Esophagus muscularis mucosa (tissue), 4 donors: ENCODE data around the gene STRAP. TPM values are rescaled to one million over a fixed set of nuclear protein-coding genes. Genes with fewer than 3 reads are reported as not detected.

Experiments used
- DNase-seq: peaks from one replicate; pipeline ENCODE4 v3.0.0-alpha.2; 2017; ENCODE audit errors: extremely low spot score
- H3K27ac ChIP-seq, 4 donors: fragments of 200-600 bp; sonication (generic); replicated peaks in 1 of 4; 1 replicate in 3 of 4; 2 replicates in 1 of 4; pipeline ENCODE4 v1.5.1; 2016 to 2019; ENCODE audit warnings: mild to moderate bottlenecking in 1 of 4
- H3K27me3 ChIP-seq, 4 donors: fragments of 200-600 bp; sonication (generic); one replicate each; pipeline versions ENCODE4 v1.5.1 to v1.6.0; 2016 to 2019
- H3K36me3 ChIP-seq, 4 donors: fragments of 200-600 bp; sonication (generic); one replicate each; pipeline ENCODE4 v1.5.1; 2016 to 2019
- H3K4me1 ChIP-seq, 4 donors: fragments of 200-600 bp; sonication (generic); one replicate each; pipeline ENCODE4 v1.5.1; 2016 to 2019
- H3K4me3 ChIP-seq, 4 donors: fragments of 200-600 bp; sonication (generic); 1 replicate in 2 of 4; 2 replicates in 2 of 4; pipeline ENCODE4 v1.5.1; 2016 to 2019; ENCODE audit warnings: mild to moderate bottlenecking in 4 of 4, moderate library complexity in 1 of 4
- H3K9me3 ChIP-seq, 4 donors: fragments of 200-600 bp; sonication (generic); 1 replicate in 3 of 4; 2 replicates in 1 of 4; pipeline ENCODE4 v1.5.1; 2016 to 2019
- CTCF ChIP-seq, 3 experiments: fragments of 200-600 bp in 2 of 3; fragments of 450-650 bp in 1 of 3; sonication (generic) in 2 of 3; IDR thresholded peaks; one replicate each; pipeline ENCODE4 v1.5.1; 2017 to 2019; ENCODE audit warnings: antibody characterized with exemption in 3 of 3, mild to moderate bottlenecking in 2 of 3, moderate library complexity in 1 of 3
- EP300 ChIP-seq: sonication (generic); formaldehyde crosslinking; IDR thresholded peaks from one replicate; pipeline ENCODE4 v1.6.1; 2017; ENCODE audit warnings: antibody characterized with exemption
- POLR2A ChIP-seq: fragments of 450-650 bp; IDR thresholded peaks from one replicate; pipeline ENCODE4 v1.6.1; 2017; ENCODE audit warnings: antibody characterized with exemption, moderate library complexity, mild to moderate bottlenecking, low read depth
- POLR2AphosphoS5 ChIP-seq, 2 donors: sonication (generic); formaldehyde crosslinking; IDR thresholded peaks; one replicate each; pipeline ENCODE4 v1.6.1; 2017; ENCODE audit warnings: antibody characterized with exemption in 2 of 2
- WGBS: methylation state at CpG from one replicate; pipeline ENCODE4 v1.1.5; 2018; 5-methylcytosine and 5-hydroxymethylcytosine counted together
- intact Hi-C: fragments of 100-400 bp; cut with DNase I; formaldehyde crosslinking; loops from one replicate; pipeline ENCODE4 v1.15.1; 2023
- total RNA-seq, 4 donors: library from RNA; depleted of rRNA; stranded (reverse); fragments of >200 nt; gene quantifications; one replicate each; pipeline versions ENCODE4 v1.1.0 to v1.2.1, GENCODE V29; 2016

The STRAP gene
- total RNA-seq, 4 donors from 2014 or later, result 63.9 to 78.5 (median 74.0) TPM

GRCh38 chr12:15839682-15840081, 42.5 kb upstream of the STRAP start:
- no peak overlapping the region for H3K4me3 ChIP-seq
- intact Hi-C loops, result no loop called here
- no peaks in the 10 kb centered on the region for H3K36me3 ChIP-seq
- no peak for DNase-seq
- peaks cover 0 to 3% (median 0%) of the 10 kb centered on the region in 4 donors for H3K4me1 ChIP-seq
- no peak overlapping the region for H3K27ac ChIP-seq
- TF ChIP-seq CTCF (IDR thresholded peaks at IDR 0.05) (no peak), POLR2A (no peak), POLR2AphosphoS5 (IDR thresholded peaks at IDR 0.05) (no peak), EP300 (no peak)
- no peaks in the 10 kb centered on the region for H3K27me3 ChIP-seq
- no peaks in the 10 kb centered on the region for H3K9me3 ChIP-seq

GRCh38 chr12:15842108-15842507, 40.1 kb upstream of the STRAP start:
- Histone ChIP-seq H3K4me1 (peaks cover 0 to 3% (median 0%) of the 10 kb centered on the region in 4 donors), H3K4me3 (no peak overlapping the region), H3K27ac (no peak overlapping the region), H3K9me3 (no peaks in the 10 kb centered on the region), H3K27me3 (no peaks in the 10 kb centered on the region), H3K36me3 (no peaks in the 10 kb centered on the region)
- intact Hi-C loops, result no loop called here
- WGBS, result 91% methylated on average over 3 of the region's 3 CpGs
- no peak for DNase-seq
- TF ChIP-seq POLR2AphosphoS5 (IDR thresholded peaks at IDR 0.05) (no peak), EP300 (no peak), POLR2A (no peak), CTCF (IDR thresholded peaks at IDR 0.05) (no peak)

DNA sequence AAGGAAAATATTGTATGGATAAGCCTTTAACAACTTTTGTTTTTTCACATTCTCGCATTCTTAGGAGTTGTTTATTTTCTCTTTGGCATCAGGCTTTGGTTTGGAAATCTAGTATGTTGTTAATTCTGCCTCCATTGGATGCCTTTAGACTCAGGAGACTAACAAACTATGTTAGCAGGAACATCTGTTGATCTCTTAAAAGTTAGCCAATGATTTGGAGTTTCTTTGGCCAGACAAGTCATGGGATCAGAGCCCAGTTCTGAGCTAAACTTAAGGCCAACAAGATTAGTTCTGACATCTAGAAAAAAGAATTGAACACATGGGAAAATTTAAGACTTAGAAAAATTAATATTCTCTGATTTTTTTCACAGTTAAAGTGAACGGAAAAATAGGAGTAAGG, 35.3 kb upstream of the STRAP start:
- H3K36me3 ChIP-seq, result no peaks in the 10 kb centered on the region
- DNase-seq, result no peak
- H3K4me3 ChIP-seq, result no peak overlapping the region
- H3K4me1 ChIP-seq, result no peaks in the 10 kb centered on the region
- WGBS, result 64% methylated on average over 2 of the region's 2 CpGs
- no peak overlapping the region for H3K27ac ChIP-seq
- H3K9me3 ChIP-seq, result no peaks in the 10 kb centered on the region
- TF ChIP-seq CTCF (IDR thresholded peaks at IDR 0.05) (no peak), POLR2AphosphoS5 (IDR thresholded peaks at IDR 0.05) (no peak), POLR2A (no peak), EP300 (no peak)
- intact Hi-C loops, result no loop called here
- no peaks in the 10 kb centered on the region for H3K27me3 ChIP-seq

DNA sequence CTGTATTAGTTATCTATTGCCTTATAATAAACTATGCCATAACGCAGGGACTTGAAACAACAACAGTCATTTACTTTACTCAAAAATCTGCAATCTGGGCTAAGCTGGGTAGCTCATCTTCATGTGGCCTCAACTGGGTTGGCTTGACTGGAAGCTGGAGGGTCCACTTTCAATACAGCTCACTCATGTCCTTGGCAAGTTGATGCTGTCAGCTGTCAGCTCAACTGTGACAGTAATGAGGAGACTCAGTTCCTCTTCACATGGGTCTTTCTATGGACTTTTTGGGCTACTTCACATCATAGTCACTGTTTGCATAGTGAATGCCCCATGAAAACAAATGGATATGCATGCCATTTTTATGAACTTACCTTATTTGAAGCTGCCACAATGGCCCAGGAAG, 33.6 kb upstream of the STRAP start:
- Histone ChIP-seq H3K9me3 (no peaks in the 10 kb centered on the region), H3K27me3 (no peaks in the 10 kb centered on the region), H3K27ac (no peak overlapping the region), H3K36me3 (no peaks in the 10 kb centered on the region), H3K4me1 (no peaks in the 10 kb centered on the region), H3K4me3 (no peak overlapping the region)
- TF ChIP-seq CTCF (IDR thresholded peaks at IDR 0.05) (no peak), POLR2A (no peak), POLR2AphosphoS5 (IDR thresholded peaks at IDR 0.05) (no peak), EP300 (no peak)
- intact Hi-C loops, result no loop called here
- DNase-seq, result no peak
- 83% methylated on average over 1 of the region's 1 CpG for WGBS

- Histone ChIP-seq H3K27me3 (no peaks in the 10 kb centered on the region), H3K4me3 (no peak overlapping the region), H3K27ac (no peak overlapping the region), H3K9me3 (no peaks in the 10 kb centered on the region), H3K36me3 (no peaks in the 10 kb centered on the region), H3K4me1 (peaks cover 0 to 6% (median 0%) of the 10 kb centered on the region in 4 donors)
- DNase-seq, result no peak
- WGBS, result 69% methylated on average over 3 of the region's 3 CpGs
- TF ChIP-seq CTCF (IDR thresholded peaks at IDR 0.05), result no peak
- no peak for TF ChIP-seq EP300
- no peak for TF ChIP-seq POLR2AphosphoS5 (IDR thresholded peaks at IDR 0.05)
- TF ChIP-seq POLR2A, result no peak
- intact Hi-C loops, result loop anchor here (10.0 kb wide), 1 partner anchor 66 kb away; the partner anchor contains the start of gene EPS8
Observed at GRCh38 chr12:15851045-15851620, 31.1 kb upstream of the STRAP start.
